ENCODE results near the gene MRPL58.
"Not testable (repeated sequence)": the region's sequence is repeated elsewhere in the genome, so short reads cannot be mapped to it uniquely, and the experiment has no call there.

Gene MRPL58

GRCh38 chr17:75019710-75020109 lies 7.2 kb downstream of the MRPL58 start:
- DNase-seq: no peak

- DNase-seq: no peak
Measured at GRCh38 chr17:75020331-75021110, 8.1 kb downstream of the MRPL58 start.

- no peak for DNase-seq
Measured at GRCh38 chr17:75024686-75025397, 12.4 kb downstream of the MRPL58 start.

- DNase-seq: not testable (repeated sequence)
Measured at GRCh38 chr17:75025398-75025734, 12.9 kb downstream of the MRPL58 start.

- DNase-seq: not testable (repeated sequence)
Measured at GRCh38 chr17:75026650-75027049, 14.2 kb downstream of the MRPL58 start.

- DNase-seq: no peak
Measured at GRCh38 chr17:75030161-75030560, 17.7 kb downstream of the MRPL58 start.

- peak; percentile 77 for DNase-seq
Measured at GRCh38 chr17:75031972-75032719, 19.7 kb downstream of the MRPL58 start.

GRCh38 chr17:75032720-75033280 lies 20.3 kb downstream of the MRPL58 start:
- DNase-seq: no peak

GRCh38 chr17:75033346-75034235 lies 21.1 kb downstream of the MRPL58 start:
- peak; percentile 94 for DNase-seq

GRCh38 chr17:75034236-75034908 lies 21.9 kb downstream of the MRPL58 start:
- peak; percentile 92 for DNase-seq

GRCh38 chr17:75036643-75037268 lies 24.3 kb downstream of the MRPL58 start:
- DNase-seq: peak; percentile 85

GRCh38 chr17:75039238-75039637 lies 26.8 kb downstream of the MRPL58 start:
- no peak for DNase-seq

- no peak for DNase-seq
Measured at GRCh38 chr17:75041656-75042280, 29.3 kb downstream of the MRPL58 start.

- DNase-seq: not testable (repeated sequence)
Measured at GRCh38 chr17:75043789-75044188, 31.3 kb downstream of the MRPL58 start.

- no peak for DNase-seq
Measured at GRCh38 chr17:75044716-75045115, 32.2 kb downstream of the MRPL58 start.

GRCh38 chr17:75045946-75046406 lies 33.5 kb downstream of the MRPL58 start:
- DNase-seq: not testable (repeated sequence)

GRCh38 chr17:75046407-75047289 lies 34.2 kb downstream of the MRPL58 start, which contains the start of the genes ATP5PD and KCTD2:
ATP5PD (minus strand) TSS chr17:75046969; CDS start chr17:75042650, 4,319 bp downstream.
KCTD2 (plus strand) TSS chr17:75047225; CDS start chr17:75047251, 26 bp downstream.
- peak; percentile 97 for DNase-seq

- DNase-seq: no peak
Measured at GRCh38 chr17:75047398-75048098, 35.1 kb downstream of the MRPL58 start.
